Gastrocnemius medialis (tissue), 4 donors: Measurements from ENCODE around the gene TMEM178A.

Experiments used
- POLR2A ChIP-seq, 2 donors: fragments of 450-650 bp; IDR thresholded peaks; one replicate each; pipeline ENCODE4 v1.6.1; 2017; ENCODE audit warnings: antibody characterized with exemption in 2 of 2, mild to moderate bottlenecking in 2 of 2, moderate library complexity in 2 of 2
- TF ChIP-seq, protein P1 (sequence below), 5 experiments: fragments of 450-650 bp in 3 of 5; fragments of 200-600 bp in 2 of 5; sonication (generic) in 2 of 5; IDR thresholded peaks in 4 of 5; conservative IDR thresholded peaks in 1 of 5; 1 replicate in 4 of 5; 2 replicates in 1 of 5; pipeline ENCODE4 v1.5.1; 2016 to 2019; ENCODE audit warnings: antibody characterized with exemption in 5 of 5, mild to moderate bottlenecking in 3 of 5, moderate library complexity in 3 of 5

DNA sequence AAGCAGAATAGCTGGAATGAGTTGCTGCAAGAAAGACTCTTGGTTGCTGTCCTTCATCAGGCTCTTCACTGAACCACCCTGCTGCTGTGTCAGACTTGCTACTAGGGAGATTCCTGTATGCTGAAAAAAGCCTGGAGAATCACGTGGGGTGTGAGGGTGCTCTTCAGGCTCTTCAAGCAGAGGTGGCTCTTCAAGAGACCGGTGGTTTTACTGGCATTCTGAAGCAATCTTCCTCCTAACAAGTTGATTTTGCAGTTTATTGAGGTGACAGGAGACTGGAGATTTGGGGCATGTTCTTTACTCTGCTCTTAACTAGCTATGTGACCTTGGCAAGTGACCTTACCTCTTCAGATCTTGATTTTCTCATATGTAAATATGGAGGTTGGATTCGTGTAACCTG, 14.1 kb downstream of the TMEM178A start:
- TF ChIP-seq, protein P1, sequence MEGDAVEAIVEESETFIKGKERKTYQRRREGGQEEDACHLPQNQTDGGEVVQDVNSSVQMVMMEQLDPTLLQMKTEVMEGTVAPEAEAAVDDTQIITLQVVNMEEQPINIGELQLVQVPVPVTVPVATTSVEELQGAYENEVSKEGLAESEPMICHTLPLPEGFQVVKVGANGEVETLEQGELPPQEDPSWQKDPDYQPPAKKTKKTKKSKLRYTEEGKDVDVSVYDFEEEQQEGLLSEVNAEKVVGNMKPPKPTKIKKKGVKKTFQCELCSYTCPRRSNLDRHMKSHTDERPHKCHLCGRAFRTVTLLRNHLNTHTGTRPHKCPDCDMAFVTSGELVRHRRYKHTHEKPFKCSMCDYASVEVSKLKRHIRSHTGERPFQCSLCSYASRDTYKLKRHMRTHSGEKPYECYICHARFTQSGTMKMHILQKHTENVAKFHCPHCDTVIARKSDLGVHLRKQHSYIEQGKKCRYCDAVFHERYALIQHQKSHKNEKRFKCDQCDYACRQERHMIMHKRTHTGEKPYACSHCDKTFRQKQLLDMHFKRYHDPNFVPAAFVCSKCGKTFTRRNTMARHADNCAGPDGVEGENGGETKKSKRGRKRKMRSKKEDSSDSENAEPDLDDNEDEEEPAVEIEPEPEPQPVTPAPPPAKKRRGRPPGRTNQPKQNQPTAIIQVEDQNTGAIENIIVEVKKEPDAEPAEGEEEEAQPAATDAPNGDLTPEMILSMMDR (IDR thresholded peaks at IDR 0.05 in 4 of 5, conservative IDR thresholded peaks at IDR 0.05 in 1 of 5): no peak
- TF ChIP-seq POLR2A (IDR thresholded peaks at IDR 0.05): no peak
